Measurements from ENCODE around the gene RTTN. TPM values are rescaled to one million over a fixed set of nuclear protein-coding genes. Genes with fewer than 3 reads are reported as not detected.

The RTTN gene
- total RNA-seq, 3 donors from 2014 or later: 13.0 to 15.3 (median 15.2) TPM

DNA sequence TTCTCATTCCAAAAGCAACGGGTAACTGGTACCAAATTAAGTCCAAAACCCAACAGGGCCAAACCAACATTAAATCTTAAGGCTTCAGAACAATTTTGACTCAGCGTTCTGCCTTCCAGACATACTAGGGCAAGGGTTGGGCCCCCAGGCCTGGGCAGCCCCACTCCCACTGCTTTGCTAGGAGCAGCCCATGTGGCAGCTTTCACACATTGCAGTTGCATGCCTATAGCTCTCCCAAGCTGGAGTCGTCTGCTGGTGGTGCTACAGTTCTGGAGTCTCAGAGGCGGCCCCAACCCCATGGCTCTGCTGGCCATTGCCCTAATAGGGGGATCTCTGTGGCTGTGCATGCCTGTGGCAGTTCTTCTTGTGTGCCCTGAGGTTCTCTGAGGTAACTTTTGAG lies 220.2 kb downstream of the RTTN start:
- H3K4me3 ChIP-seq: no peak overlapping the region
- ATAC-seq (no peak), DNase-seq (no peak)
- no peaks in the 10 kb centered on the region for H3K9me3 ChIP-seq
- H3K36me3 ChIP-seq (ENCODE audit: low read depth): no peaks in the 10 kb centered on the region
- H3K4me1 ChIP-seq (ENCODE audit: low read depth): no peaks in the 10 kb centered on the region
- TF ChIP-seq, protein P1, sequence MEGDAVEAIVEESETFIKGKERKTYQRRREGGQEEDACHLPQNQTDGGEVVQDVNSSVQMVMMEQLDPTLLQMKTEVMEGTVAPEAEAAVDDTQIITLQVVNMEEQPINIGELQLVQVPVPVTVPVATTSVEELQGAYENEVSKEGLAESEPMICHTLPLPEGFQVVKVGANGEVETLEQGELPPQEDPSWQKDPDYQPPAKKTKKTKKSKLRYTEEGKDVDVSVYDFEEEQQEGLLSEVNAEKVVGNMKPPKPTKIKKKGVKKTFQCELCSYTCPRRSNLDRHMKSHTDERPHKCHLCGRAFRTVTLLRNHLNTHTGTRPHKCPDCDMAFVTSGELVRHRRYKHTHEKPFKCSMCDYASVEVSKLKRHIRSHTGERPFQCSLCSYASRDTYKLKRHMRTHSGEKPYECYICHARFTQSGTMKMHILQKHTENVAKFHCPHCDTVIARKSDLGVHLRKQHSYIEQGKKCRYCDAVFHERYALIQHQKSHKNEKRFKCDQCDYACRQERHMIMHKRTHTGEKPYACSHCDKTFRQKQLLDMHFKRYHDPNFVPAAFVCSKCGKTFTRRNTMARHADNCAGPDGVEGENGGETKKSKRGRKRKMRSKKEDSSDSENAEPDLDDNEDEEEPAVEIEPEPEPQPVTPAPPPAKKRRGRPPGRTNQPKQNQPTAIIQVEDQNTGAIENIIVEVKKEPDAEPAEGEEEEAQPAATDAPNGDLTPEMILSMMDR (IDR thresholded peaks at IDR 0.05): no peak
- intact Hi-C loops (cut with DNase I, micrococcal nuclease): no loop called here

DNA sequence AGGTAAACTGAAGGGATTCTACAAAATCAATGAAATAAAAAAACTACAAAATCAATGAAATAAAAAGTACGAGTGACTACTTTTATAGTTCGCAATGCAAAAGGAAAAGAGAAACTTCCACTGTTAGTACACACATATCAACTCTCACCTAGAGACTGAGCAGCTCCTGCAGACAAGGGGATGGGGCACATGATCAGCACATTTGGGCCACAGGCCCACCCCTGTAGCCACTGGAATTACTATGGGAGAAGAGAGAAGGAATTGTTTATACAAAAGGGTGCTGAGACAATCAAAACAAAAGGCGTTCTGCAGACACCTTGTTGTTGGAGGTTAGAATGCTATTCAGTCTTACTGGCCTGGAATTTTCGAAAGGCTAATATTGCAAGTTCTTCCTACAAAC lies 223.1 kb downstream of the RTTN start:
- intact Hi-C loops (cut with DNase I, micrococcal nuclease): no loop called here

DNA sequence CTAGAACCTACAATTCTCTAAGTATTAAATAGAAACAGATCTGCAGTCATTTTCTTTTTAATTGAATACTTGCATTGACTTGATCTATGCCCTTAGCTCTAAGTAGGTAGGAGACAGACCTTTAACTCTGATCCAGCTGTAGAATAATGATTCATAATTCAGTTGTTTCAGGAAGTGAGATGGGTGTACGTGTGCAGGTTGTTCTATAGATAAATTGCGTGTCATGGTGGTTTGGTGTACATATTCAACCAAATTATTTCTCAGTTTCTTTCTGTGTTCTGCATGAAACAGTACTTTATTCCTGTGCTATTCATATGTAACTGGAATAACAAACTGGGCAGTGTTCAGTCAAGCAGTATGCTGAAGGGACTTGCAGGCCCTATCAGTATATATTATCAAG lies 223.5 kb downstream of the RTTN start:
- TF ChIP-seq, protein P1 (IDR thresholded peaks at IDR 0.05): no peak
- no peak overlapping the region for H3K4me3 ChIP-seq
- H3K36me3 ChIP-seq (ENCODE audit: low read depth): no peaks in the 10 kb centered on the region
- ATAC-seq (no peak), DNase-seq (no peak)
- intact Hi-C loops (cut with DNase I, micrococcal nuclease): no loop called here
- no peaks in the 10 kb centered on the region for H3K4me1 ChIP-seq (ENCODE audit: low read depth)
- H3K9me3 ChIP-seq: no peaks in the 10 kb centered on the region

More for the DNA sequence above, 223.1 kb downstream of the RTTN start:
- Histone ChIP-seq H3K36me3 (ENCODE audit: low read depth) (no peaks in the 10 kb centered on the region), H3K9me3 (no peaks in the 10 kb centered on the region), H3K4me1 (ENCODE audit: low read depth) (no peaks in the 10 kb centered on the region), H3K4me3 (no peak overlapping the region)
- TF ChIP-seq, protein P1 (IDR thresholded peaks at IDR 0.05): no peak
- DNase-seq (no peak), ATAC-seq (no peak)

DNA sequence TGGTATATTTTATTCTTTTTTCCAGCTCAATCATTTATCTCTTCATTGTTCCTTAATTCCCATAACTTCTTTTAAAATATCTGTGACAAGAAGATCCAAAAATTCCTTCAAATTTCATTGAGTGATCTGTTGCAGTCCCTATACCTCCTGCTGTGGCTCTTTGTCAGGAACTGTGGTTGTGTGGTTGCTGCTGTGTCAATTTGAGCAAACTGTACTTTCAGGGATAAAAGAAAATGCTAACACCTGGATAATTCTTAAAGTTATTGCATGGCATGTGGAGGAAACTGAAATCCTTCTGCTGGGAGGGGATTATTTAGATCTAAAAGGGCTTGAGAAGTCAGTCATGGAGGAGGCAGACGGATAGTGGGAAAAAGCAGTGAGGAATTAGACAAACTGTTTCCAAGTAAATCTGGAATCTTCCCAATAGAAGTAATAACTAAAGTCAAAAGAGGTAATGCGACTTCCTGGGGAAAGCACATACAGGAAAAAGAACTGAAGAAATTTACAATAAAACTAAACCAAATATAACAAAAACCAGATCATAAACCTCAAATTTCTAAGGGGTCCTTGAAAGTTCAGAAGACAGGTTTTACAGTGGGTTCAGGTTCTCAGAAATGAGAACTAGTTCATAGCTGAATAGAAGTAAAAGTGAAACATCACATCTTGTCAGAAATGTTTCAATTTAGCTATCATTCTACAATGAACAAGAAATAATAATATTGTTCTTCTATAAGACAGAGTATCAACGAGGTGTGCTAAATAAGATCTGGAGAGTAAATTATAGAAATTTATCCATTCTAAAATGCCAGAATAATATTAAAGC lies 224.3 kb downstream of the RTTN start:
- ATAC-seq (no peak), DNase-seq (no peak)
- no peaks in the 10 kb centered on the region for H3K4me1 ChIP-seq (ENCODE audit: low read depth)
- peaks cover 6% of the 10 kb centered on the region for H3K9me3 ChIP-seq
- no peaks in the 10 kb centered on the region for H3K36me3 ChIP-seq (ENCODE audit: low read depth)
- intact Hi-C loops (cut with DNase I, micrococcal nuclease): no loop called here
- no peak overlapping the region for H3K4me3 ChIP-seq
- TF ChIP-seq, protein P1 (IDR thresholded peaks at IDR 0.05): no peak

- TF ChIP-seq, protein P1 (IDR thresholded peaks at IDR 0.05): no peak
- ATAC-seq (no peak), DNase-seq (no peak)
- Histone ChIP-seq H3K4me1 (ENCODE audit: low read depth) (no peaks in the 10 kb centered on the region), H3K36me3 (ENCODE audit: low read depth) (no peaks in the 10 kb centered on the region), H3K9me3 (peaks cover 7% of the 10 kb centered on the region), H3K4me3 (no peak overlapping the region)
- intact Hi-C loops (cut with DNase I, micrococcal nuclease): no loop called here
These were observed 225.0 kb downstream of the RTTN start for GRCh38 chr18:69980509-69980908.
